ENCODE data around the gene PIM3. TPM values are rescaled to one million over a fixed set of nuclear protein-coding genes. Genes with fewer than 3 reads are reported as not detected.
A peak's percentile ranks its signal among the peaks of the same experiment; 100 is the strongest.

PIM3 gene
- total RNA-seq, 1 donor = 19.9 TPM

GRCh38 chr22:49991167-49991566, 30.6 kb downstream of the PIM3 start:
- DNase-seq (ENCODE audit: insufficient read length, low spot score, missing footprints) = no peak
- Histone ChIP-seq H3K4me1 (ENCODE audit: insufficient read depth, low read length) (no peaks in the 10 kb centered on the region), H3K4me2 (ENCODE audit: insufficient read depth, low read length) (no peak overlapping the region), H3K36me3 (ENCODE audit: insufficient read depth, low read length) (no peaks in the 10 kb centered on the region), H4K20me1 (ENCODE audit: insufficient read depth, low read length) (no peaks in the 10 kb centered on the region), H3K27ac (ENCODE audit: low read depth, low read length) (no peak overlapping the region), H3K4me3 (ENCODE audit: insufficient read depth, low read length) (no peak overlapping the region), H3K27me3 (ENCODE audit: insufficient read depth, low read length) (peaks cover 2% of the 10 kb centered on the region), H2AFZ (ENCODE audit: low read length) (no peak overlapping the region), H3K79me2 (ENCODE audit: insufficient read depth, low read length) (no peaks in the 10 kb centered on the region), H3K9me3 (ENCODE audit: low read depth, low read length) (no peaks in the 10 kb centered on the region)
- TF ChIP-seq, protein P1, sequence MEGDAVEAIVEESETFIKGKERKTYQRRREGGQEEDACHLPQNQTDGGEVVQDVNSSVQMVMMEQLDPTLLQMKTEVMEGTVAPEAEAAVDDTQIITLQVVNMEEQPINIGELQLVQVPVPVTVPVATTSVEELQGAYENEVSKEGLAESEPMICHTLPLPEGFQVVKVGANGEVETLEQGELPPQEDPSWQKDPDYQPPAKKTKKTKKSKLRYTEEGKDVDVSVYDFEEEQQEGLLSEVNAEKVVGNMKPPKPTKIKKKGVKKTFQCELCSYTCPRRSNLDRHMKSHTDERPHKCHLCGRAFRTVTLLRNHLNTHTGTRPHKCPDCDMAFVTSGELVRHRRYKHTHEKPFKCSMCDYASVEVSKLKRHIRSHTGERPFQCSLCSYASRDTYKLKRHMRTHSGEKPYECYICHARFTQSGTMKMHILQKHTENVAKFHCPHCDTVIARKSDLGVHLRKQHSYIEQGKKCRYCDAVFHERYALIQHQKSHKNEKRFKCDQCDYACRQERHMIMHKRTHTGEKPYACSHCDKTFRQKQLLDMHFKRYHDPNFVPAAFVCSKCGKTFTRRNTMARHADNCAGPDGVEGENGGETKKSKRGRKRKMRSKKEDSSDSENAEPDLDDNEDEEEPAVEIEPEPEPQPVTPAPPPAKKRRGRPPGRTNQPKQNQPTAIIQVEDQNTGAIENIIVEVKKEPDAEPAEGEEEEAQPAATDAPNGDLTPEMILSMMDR (IDR thresholded peaks at IDR 0.05; ENCODE audit: extremely low read depth, low read depth, low read length) = no peak

GRCh38 chr22:49991907-49992533, 31.4 kb downstream of the PIM3 start:
- no peak for DNase-seq (ENCODE audit: insufficient read length, low spot score, missing footprints)

GRCh38 chr22:49992921-49993648, 32.5 kb downstream of the PIM3 start:
- Histone ChIP-seq H3K79me2 (ENCODE audit: insufficient read depth, low read length) (no peaks in the 10 kb centered on the region), H2AFZ (ENCODE audit: low read length) (no peak overlapping the region), H3K27me3 (ENCODE audit: insufficient read depth, low read length) (no peaks in the 10 kb centered on the region), H4K20me1 (ENCODE audit: insufficient read depth, low read length) (no peaks in the 10 kb centered on the region), H3K27ac (ENCODE audit: low read depth, low read length) (no peak overlapping the region), H3K4me2 (ENCODE audit: insufficient read depth, low read length) (no peak overlapping the region), H3K4me3 (ENCODE audit: insufficient read depth, low read length) (no peak overlapping the region), H3K4me1 (ENCODE audit: insufficient read depth, low read length) (no peaks in the 10 kb centered on the region), H3K9me3 (ENCODE audit: low read depth, low read length) (no peaks in the 10 kb centered on the region), H3K36me3 (ENCODE audit: insufficient read depth, low read length) (no peaks in the 10 kb centered on the region)
- DNase-seq (ENCODE audit: insufficient read length, low spot score, missing footprints) = peak; percentile 98
- TF ChIP-seq, protein P1 (IDR thresholded peaks at IDR 0.05; ENCODE audit: extremely low read depth, low read depth, low read length) = peak; percentile 68

More at GRCh38 chr22:49991907-49992533, 31.4 kb downstream of the PIM3 start:
- H3K4me1 ChIP-seq (ENCODE audit: insufficient read depth, low read length) = no peaks in the 10 kb centered on the region
- no peak overlapping the region for H3K4me3 ChIP-seq (ENCODE audit: insufficient read depth, low read length)
- H3K9me3 ChIP-seq (ENCODE audit: low read depth, low read length) = no peaks in the 10 kb centered on the region
- no peak overlapping the region for H3K27ac ChIP-seq (ENCODE audit: low read depth, low read length)
- H3K36me3 ChIP-seq (ENCODE audit: insufficient read depth, low read length) = no peaks in the 10 kb centered on the region
- no peak overlapping the region for H3K4me2 ChIP-seq (ENCODE audit: insufficient read depth, low read length)
- no peaks in the 10 kb centered on the region for H3K79me2 ChIP-seq (ENCODE audit: insufficient read depth, low read length)
- H4K20me1 ChIP-seq (ENCODE audit: insufficient read depth, low read length) = no peaks in the 10 kb centered on the region
- no peak overlapping the region for H2AFZ ChIP-seq (ENCODE audit: low read length)
- H3K27me3 ChIP-seq (ENCODE audit: insufficient read depth, low read length) = no peaks in the 10 kb centered on the region
- TF ChIP-seq, protein P1 (IDR thresholded peaks at IDR 0.05; ENCODE audit: extremely low read depth, low read depth, low read length) = no peak

DNA sequence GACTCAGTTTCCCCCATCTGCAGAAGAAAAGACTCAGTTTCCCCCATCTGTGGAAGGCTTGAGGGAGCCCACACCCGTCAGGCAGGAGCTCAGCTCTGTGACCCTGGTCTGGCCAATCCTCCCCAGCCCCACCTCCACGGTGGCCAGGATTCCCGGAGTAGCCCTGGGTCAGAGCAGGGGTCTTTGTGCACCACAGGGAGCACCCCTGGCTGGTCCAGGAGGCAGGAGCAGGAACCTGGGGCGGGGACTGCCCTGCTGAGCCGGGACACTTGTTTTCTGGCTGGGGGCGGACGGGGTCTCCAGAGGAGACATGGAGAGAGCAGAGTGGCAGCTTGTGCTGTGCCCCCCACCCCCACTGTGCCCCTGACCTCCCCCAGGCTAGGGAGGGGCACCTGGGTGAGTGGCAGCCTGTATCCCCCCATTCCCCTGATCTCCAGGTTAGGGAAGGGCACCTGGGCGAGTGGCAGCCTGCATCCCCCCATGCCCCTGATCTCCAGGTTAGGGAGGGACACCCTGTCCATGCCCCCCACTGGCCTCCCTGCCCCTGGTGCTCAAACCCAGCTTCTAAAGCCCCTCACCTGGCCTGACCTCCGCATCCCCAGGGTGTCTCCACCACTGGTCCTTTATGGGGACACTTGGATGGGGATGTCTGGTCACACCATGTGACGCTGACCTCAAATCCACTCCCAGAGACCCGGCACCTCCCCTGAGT, 33.2 kb downstream of the PIM3 start:
- no peak overlapping the region for H3K4me2 ChIP-seq (ENCODE audit: insufficient read depth, low read length)
- no peaks in the 10 kb centered on the region for H3K4me1 ChIP-seq (ENCODE audit: insufficient read depth, low read length)
- H4K20me1 ChIP-seq (ENCODE audit: insufficient read depth, low read length) = no peaks in the 10 kb centered on the region
- TF ChIP-seq, protein P1 (IDR thresholded peaks at IDR 0.05; ENCODE audit: extremely low read depth, low read depth, low read length) = no peak
- H3K79me2 ChIP-seq (ENCODE audit: insufficient read depth, low read length) = no peaks in the 10 kb centered on the region
- H3K9me3 ChIP-seq (ENCODE audit: low read depth, low read length) = no peaks in the 10 kb centered on the region
- H3K36me3 ChIP-seq (ENCODE audit: insufficient read depth, low read length) = no peaks in the 10 kb centered on the region
- H3K4me3 ChIP-seq (ENCODE audit: insufficient read depth, low read length) = no peak overlapping the region
- H3K27ac ChIP-seq (ENCODE audit: low read depth, low read length) = no peak overlapping the region
- H2AFZ ChIP-seq (ENCODE audit: low read length) = no peak overlapping the region
- peak; percentile 54 for DNase-seq (ENCODE audit: insufficient read length, low spot score, missing footprints)
- no peaks in the 10 kb centered on the region for H3K27me3 ChIP-seq (ENCODE audit: insufficient read depth, low read length)

Measured in osteoblast (primary cell).